Thoracic aorta (tissue), 2 donors: ENCODE measurements around the gene F11. TPM values are rescaled to one million over a fixed set of nuclear protein-coding genes. Genes with fewer than 3 reads are reported as not detected.
"Not testable (repeated sequence)": the region's sequence is repeated elsewhere in the genome, so short reads cannot be mapped to it uniquely, and the experiment has no call there.

ENCODE experiments used
- ATAC-seq: fragments of 150-250 bp; one replicate; pipeline ENCODE4 v1.8.0; 2017; ENCODE audit warnings: low read depth; ENCODE audit not compliant: insufficient number of reproducible peaks, low FRiP score
- DNase-seq: peaks from one replicate; pipeline ENCODE4 v3.0.0-alpha.2; 2020; ENCODE audit warnings: low spot score
- H3K27ac ChIP-seq, 2 donors: fragments of 200-600 bp; sonication (generic); 1 replicate in 1 of 2; 2 replicates in 1 of 2; pipeline ENCODE4 v1.5.1; 2016; ENCODE audit warnings: mild to moderate bottlenecking in 2 of 2, moderate library complexity in 2 of 2
- H3K27me3 ChIP-seq: fragments of 200-600 bp; sonication (generic); replicated peaks from 2 replicates; pipeline ENCODE4 v1.6.0; 2016; ENCODE audit warnings: mild to moderate bottlenecking; ENCODE audit not compliant: insufficient read depth
- H3K36me3 ChIP-seq: fragments of 200-600 bp; sonication (generic); one replicate; pipeline ENCODE4 v1.5.1; 2016
- H3K4me1 ChIP-seq, 2 donors: fragments of 200-600 bp; sonication (generic); 1 replicate in 1 of 2; 2 replicates in 1 of 2; pipeline versions ENCODE4 v1.5.1 to v1.6.0; 2016; ENCODE audit warnings: low read depth in 2 of 2, mild to moderate bottlenecking in 1 of 2; ENCODE audit not compliant: control insufficient read depth in 1 of 2
- H3K4me3 ChIP-seq: fragments of 200-600 bp; sonication (generic); 2 replicates; pipeline ENCODE4 v1.5.1; 2016; ENCODE audit warnings: mild to moderate bottlenecking
- H3K9me3 ChIP-seq: fragments of 200-600 bp; sonication (generic); 2 replicates; pipeline ENCODE4 v1.5.1; 2016
- total RNA-seq, 2 donors: library from RNA; depleted of rRNA; stranded (reverse); fragments of >200 nt; gene quantifications; one replicate each; pipeline versions ENCODE4 v1.1.0 to v1.2.3, GENCODE V29; 2016
- TF ChIP-seq, protein P1 (sequence below): fragments of 200-600 bp; sonication (generic); IDR thresholded peaks from one replicate; pipeline ENCODE4 v1.5.1; 2019; ENCODE audit warnings: antibody characterized with exemption

F11 gene
- total RNA-seq, 2 donors from 2014 or later: not detected

DNA sequence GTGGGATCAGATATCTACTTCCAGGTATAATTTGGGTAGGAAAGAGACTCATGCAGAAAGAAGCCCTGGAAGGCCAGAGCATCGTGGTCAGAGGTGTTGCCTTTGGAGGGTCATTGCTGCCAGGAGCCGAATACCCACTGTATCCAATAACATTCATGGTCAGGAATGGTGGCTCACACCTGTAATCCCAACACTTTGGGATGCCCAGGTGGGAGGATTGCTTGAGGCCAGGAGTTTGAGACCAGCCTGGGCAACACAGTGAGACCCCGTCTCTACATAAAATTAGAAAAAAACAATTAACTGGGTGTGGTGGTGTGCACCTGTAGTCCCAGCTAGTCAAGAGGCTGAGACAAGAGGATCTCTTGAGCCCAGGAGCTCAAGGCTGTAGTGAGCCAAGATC is 10.9 kb upstream of the F11 start:
- Histone ChIP-seq H3K4me3 (no peak overlapping the region), H3K27ac (no peak overlapping the region), H3K27me3 (no peaks in the 10 kb centered on the region), H3K36me3 (no peaks in the 10 kb centered on the region), H3K9me3 (no peaks in the 10 kb centered on the region), H3K4me1 (no peaks in the 10 kb centered on the region)
- TF ChIP-seq, protein P1, sequence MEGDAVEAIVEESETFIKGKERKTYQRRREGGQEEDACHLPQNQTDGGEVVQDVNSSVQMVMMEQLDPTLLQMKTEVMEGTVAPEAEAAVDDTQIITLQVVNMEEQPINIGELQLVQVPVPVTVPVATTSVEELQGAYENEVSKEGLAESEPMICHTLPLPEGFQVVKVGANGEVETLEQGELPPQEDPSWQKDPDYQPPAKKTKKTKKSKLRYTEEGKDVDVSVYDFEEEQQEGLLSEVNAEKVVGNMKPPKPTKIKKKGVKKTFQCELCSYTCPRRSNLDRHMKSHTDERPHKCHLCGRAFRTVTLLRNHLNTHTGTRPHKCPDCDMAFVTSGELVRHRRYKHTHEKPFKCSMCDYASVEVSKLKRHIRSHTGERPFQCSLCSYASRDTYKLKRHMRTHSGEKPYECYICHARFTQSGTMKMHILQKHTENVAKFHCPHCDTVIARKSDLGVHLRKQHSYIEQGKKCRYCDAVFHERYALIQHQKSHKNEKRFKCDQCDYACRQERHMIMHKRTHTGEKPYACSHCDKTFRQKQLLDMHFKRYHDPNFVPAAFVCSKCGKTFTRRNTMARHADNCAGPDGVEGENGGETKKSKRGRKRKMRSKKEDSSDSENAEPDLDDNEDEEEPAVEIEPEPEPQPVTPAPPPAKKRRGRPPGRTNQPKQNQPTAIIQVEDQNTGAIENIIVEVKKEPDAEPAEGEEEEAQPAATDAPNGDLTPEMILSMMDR: no peak
- ATAC-seq: no peak
- no peak for DNase-seq

DNA sequence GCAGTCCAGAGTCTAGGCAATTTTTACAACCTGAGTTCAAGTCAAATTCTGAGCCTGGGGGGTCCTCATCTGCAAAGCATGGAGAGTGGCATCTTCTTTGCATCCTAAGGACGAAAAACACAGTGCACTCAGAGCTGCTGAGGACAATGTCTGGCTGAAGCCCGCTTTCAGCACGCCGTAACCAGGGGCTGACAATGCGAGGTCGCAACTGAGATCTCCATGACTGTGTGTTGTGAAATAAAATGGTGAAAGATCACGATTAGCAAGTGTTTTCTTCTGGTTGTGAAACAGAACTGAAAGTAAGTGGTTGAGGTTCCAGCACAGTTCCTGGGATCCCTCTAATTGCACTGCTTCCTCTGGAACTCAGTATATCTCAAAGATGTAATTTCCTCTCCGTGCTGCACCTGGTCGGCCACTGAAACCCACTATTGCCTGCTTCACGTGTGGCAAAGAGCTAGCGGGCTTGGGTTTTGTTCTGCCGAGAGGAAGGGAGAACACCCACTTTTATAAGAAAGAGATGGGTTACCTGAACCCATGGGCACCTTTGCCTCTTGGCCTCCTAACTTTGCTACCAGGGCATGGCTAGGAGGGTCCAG is 7.7 kb upstream of the F11 start:
- DNase-seq (no peak), ATAC-seq (no peak)
- TF ChIP-seq, protein P1: no peak
- Histone ChIP-seq H3K36me3 (no peaks in the 10 kb centered on the region), H3K27ac (no peak overlapping the region), H3K9me3 (no peaks in the 10 kb centered on the region), H3K27me3 (no peaks in the 10 kb centered on the region), H3K4me3 (no peak overlapping the region), H3K4me1 (no peaks in the 10 kb centered on the region)

DNA sequence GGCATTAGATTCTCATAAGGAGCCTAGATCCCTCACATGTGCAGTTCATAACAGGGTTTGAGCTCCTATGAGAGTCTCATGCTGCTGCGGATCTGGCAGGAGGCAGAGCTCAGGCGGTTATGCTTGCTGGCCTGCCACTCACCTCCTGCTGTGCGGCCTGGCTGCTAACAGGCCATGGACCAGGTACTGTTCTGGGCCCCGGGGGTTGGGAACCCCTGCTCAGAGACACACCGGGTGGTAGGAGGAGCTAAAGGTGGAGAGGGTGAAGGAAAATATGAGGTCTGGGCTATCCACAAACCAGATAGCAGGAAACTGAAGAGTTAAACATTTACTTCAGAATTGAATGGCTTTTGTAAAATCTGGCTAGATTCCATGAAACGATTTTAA is 5.9 kb upstream of the F11 start:
- no peaks in the 10 kb centered on the region for H3K36me3 ChIP-seq
- H3K4me1 ChIP-seq: no peaks in the 10 kb centered on the region
- no peak overlapping the region for H3K27ac ChIP-seq
- no peak overlapping the region for H3K4me3 ChIP-seq
- TF ChIP-seq, protein P1: no peak
- no peaks in the 10 kb centered on the region for H3K9me3 ChIP-seq
- ATAC-seq (no peak), DNase-seq (no peak)
- H3K27me3 ChIP-seq: no peaks in the 10 kb centered on the region

DNA sequence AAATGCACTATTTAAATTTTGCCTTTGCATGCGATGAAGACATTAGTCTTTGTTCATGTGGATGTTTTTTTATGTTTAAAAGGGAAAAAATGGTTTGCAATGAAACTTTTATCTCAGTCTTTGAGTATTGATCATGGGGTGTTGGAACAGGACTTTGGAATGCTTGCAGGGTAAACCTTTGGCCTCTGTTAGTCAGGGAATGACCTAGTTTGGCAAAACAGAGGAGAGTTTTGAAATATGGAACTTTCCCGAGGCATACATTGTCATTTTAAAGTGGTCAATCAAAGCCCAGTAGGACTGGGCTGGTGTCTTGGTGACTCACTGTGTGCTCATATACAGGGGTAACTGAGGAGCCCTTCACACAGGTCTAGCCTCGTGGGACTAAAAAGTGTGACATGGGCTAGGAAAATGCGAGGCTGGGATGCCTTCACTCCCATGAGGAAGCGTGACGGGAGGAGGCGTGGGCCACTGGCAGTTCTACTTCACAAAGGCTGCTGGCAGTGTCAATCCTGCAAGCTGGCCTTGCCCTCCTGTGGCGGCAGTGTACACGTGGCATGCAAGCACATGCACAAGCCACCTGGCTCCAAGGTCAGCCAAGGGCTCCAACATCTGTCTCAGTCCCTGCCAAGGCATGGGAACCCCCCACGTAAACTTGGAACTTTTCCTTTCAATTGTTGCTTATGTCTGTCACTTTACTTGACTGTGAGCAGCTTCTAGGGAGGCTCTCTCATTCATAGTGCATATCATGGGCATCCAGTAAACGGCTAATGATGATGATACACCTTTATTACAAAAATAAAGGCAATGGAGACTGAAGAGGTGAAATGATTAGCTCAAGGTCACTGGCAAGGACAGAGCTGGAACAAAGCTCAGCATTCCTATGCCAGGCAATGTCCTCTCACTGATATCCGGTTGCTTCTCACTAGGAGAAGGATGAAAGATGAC is 5.2 kb upstream of the F11 start:
- ATAC-seq (no peak), DNase-seq (no peak)
- TF ChIP-seq, protein P1: no peak
- no peaks in the 10 kb centered on the region for H3K9me3 ChIP-seq
- no peaks in the 10 kb centered on the region for H3K27me3 ChIP-seq
- no peaks in the 10 kb centered on the region for H3K36me3 ChIP-seq
- H3K4me1 ChIP-seq: no peaks in the 10 kb centered on the region
- no peak overlapping the region for H3K27ac ChIP-seq
- H3K4me3 ChIP-seq: no peak overlapping the region

DNA sequence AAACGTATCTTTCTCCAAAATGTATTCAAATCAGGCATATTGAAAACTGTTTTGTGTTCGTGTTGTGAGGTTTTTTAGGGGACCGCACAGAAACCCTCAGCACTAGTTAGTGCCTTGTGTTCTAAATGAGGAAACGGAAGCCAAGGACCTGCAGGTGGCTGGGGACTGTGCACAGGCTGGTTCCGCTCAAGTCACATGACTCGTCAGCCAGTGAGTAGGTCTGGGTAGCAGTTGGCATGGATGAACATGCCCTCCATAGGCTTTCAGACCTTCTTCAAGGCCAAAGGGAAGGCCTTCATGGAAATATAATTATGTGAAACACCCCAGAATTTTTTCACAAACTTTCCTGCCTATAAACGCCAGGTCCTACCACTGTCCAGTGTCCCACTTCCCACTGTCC is 1.3 kb upstream of the F11 start:
- Histone ChIP-seq H3K36me3 (no peaks in the 10 kb centered on the region), H3K9me3 (no peaks in the 10 kb centered on the region), H3K4me1 (no peaks in the 10 kb centered on the region), H3K4me3 (no peak overlapping the region), H3K27me3 (no peaks in the 10 kb centered on the region), H3K27ac (no peak overlapping the region)
- ATAC-seq (no peak), DNase-seq (no peak)
- TF ChIP-seq, protein P1: no peak

DNA sequence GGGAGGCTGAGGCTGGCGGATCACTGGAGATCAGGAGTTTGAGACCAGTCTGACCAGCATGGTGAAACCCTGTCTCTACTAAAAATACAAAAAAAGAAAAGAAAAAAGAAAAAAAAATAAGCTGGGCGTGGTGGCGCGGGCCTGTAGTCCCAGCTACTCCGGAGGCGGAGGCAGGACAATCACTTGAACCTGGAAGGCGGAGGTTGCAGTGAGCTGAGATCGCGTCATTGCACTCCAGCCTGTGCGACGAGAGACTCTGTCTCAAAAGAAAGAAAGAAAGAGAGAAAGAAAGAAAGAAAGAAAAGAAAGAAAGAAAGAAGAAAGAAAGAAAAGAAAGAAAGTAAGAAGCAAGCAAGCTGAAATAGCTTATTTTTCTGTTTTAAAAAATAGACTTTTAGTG is 739 bp upstream of the F11 start:
- not testable (repeated sequence) for H3K4me1 ChIP-seq, H3K9me3 ChIP-seq, DNase-seq, H3K27me3 ChIP-seq, H3K4me3 ChIP-seq, H3K27ac ChIP-seq, ATAC-seq, H3K36me3 ChIP-seq
